Suprapubic skin (tissue), 4 donors: ENCODE results near the gene AGAP1. TPM values are rescaled to one million over a fixed set of nuclear protein-coding genes. Genes with fewer than 3 reads are reported as not detected.

Experiments used
- DNase-seq, 2 donors: peaks; one replicate each; pipeline ENCODE4 v3.0.0-alpha.2; 2019; ENCODE audit warnings: low spot score in 2 of 2
- H3K27ac ChIP-seq: fragments of 200-600 bp; sonication (generic); one replicate; pipeline ENCODE4 v1.5.1; 2019
- H3K27me3 ChIP-seq: fragments of 200-600 bp; sonication (generic); one replicate; pipeline ENCODE4 v1.5.1; 2019
- H3K36me3 ChIP-seq: fragments of 200-600 bp; sonication (generic); one replicate; pipeline ENCODE4 v1.5.1; 2019
- H3K4me1 ChIP-seq: fragments of 200-600 bp; sonication (generic); one replicate; pipeline ENCODE4 v1.5.1; 2019
- H3K4me3 ChIP-seq: fragments of 200-600 bp; sonication (generic); one replicate; pipeline ENCODE4 v1.5.1; 2019; ENCODE audit warnings: mild to moderate bottlenecking
- H3K9me3 ChIP-seq: fragments of 200-600 bp; sonication (generic); one replicate; pipeline ENCODE4 v1.5.1; 2019
- EP300 ChIP-seq: sonication (generic); formaldehyde crosslinking; IDR thresholded peaks from one replicate; pipeline ENCODE4 v1.6.1; 2017; ENCODE audit warnings: antibody characterized with exemption
- POLR2A ChIP-seq, 2 donors: fragments of 450-650 bp; IDR thresholded peaks; one replicate each; pipeline ENCODE4 v1.6.1; 2017; ENCODE audit warnings: antibody characterized with exemption in 2 of 2, mild to moderate bottlenecking in 2 of 2, moderate library complexity in 2 of 2
- POLR2AphosphoS5 ChIP-seq, 3 donors: sonication (generic); formaldehyde crosslinking; IDR thresholded peaks; one replicate each; pipeline ENCODE4 v1.6.1; 2017; ENCODE audit warnings: antibody characterized with exemption in 3 of 3
- WGBS: methylation state at CpG from one replicate; pipeline ENCODE4 v1.1.5; 2018; 5-methylcytosine and 5-hydroxymethylcytosine counted together
- total RNA-seq, 4 donors: library from RNA; depleted of rRNA; stranded (reverse); fragments of >200 nt; gene quantifications; one replicate each; pipeline ENCODE4 v1.1.0, GENCODE V29; 2016
- TF ChIP-seq, protein P1 (sequence below), 2 donors: fragments of 200-600 bp in 1 of 2; fragments of 450-650 bp in 1 of 2; sonication (generic) in 1 of 2; IDR thresholded peaks; one replicate each; pipeline ENCODE4 v1.5.1; 2016 to 2019; ENCODE audit warnings: antibody characterized with exemption in 2 of 2, mild to moderate bottlenecking in 1 of 2, moderate library complexity in 1 of 2

AGAP1 gene
- total RNA-seq, 4 donors from 2014 or later, result 14.1 to 30.7 (median 19.4) TPM

DNA sequence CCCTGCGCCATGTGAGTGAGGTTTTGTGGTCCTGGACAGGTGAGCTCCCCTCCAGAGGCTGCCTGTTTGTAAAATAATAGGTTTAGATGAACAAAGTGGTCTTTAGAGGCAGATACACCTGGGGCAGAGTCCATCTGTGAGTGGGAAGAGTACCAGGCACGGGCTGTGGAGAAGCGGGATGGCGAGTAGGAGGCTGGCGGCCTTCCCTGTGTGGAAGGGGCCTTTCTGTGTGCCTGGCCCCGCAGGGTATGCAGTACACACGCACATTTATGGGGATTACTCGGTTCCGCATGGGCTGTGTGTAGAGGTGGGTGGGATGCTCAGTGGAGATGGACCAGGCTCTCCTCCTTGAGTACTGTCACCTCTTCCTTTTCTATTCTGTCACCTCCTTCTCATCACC, 64.1 kb downstream of the AGAP1 start:
- peak in 1 of 2 donors; percentile 32 for DNase-seq
- H3K27me3 ChIP-seq, result no peaks in the 10 kb centered on the region
- no peak overlapping the region for H3K4me3 ChIP-seq
- no peaks in the 10 kb centered on the region for H3K9me3 ChIP-seq
- TF ChIP-seq POLR2AphosphoS5 (IDR thresholded peaks at IDR 0.05) (no peak), POLR2A (IDR thresholded peaks at IDR 0.05) (no peak), EP300 (no peak)
- TF ChIP-seq, protein P1, sequence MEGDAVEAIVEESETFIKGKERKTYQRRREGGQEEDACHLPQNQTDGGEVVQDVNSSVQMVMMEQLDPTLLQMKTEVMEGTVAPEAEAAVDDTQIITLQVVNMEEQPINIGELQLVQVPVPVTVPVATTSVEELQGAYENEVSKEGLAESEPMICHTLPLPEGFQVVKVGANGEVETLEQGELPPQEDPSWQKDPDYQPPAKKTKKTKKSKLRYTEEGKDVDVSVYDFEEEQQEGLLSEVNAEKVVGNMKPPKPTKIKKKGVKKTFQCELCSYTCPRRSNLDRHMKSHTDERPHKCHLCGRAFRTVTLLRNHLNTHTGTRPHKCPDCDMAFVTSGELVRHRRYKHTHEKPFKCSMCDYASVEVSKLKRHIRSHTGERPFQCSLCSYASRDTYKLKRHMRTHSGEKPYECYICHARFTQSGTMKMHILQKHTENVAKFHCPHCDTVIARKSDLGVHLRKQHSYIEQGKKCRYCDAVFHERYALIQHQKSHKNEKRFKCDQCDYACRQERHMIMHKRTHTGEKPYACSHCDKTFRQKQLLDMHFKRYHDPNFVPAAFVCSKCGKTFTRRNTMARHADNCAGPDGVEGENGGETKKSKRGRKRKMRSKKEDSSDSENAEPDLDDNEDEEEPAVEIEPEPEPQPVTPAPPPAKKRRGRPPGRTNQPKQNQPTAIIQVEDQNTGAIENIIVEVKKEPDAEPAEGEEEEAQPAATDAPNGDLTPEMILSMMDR (IDR thresholded peaks at IDR 0.05), result no peak
- 98% methylated on average over 8 of the region's 9 CpGs for WGBS
- H3K36me3 ChIP-seq, result no peaks in the 10 kb centered on the region
- H3K4me1 ChIP-seq, result peaks cover 4% of the 10 kb centered on the region
- no peak overlapping the region for H3K27ac ChIP-seq

DNA sequence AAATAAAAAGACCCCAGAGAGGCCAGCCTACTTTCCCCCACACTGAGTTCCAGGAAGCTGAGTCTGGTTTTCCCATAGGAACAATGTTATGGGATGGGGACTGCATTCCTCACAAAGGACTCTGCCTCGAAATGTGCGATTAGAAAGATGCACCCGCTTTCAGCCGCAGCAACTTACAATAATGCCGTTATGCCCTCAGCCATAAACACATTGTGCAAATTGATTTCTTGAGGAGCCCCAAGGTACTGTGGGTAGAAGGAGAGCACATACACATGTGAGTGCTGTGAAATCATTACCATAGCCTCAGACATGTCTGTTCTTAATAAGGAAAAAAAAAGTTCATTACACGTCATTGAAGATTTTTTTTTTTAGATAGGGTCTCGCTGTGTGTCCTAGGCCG, 64.7 kb downstream of the AGAP1 start:
- Histone ChIP-seq H3K27me3 (no peaks in the 10 kb centered on the region), H3K36me3 (no peaks in the 10 kb centered on the region), H3K4me3 (no peak overlapping the region), H3K9me3 (no peaks in the 10 kb centered on the region), H3K4me1 (no peaks in the 10 kb centered on the region), H3K27ac (no peak overlapping the region)
- 91% methylated on average over 8 of the region's 8 CpGs for WGBS
- no peak for DNase-seq
- TF ChIP-seq, protein P1 (IDR thresholded peaks at IDR 0.05), result no peak
- TF ChIP-seq POLR2AphosphoS5 (IDR thresholded peaks at IDR 0.05) (no peak), EP300 (no peak), POLR2A (IDR thresholded peaks at IDR 0.05) (no peak)

DNA sequence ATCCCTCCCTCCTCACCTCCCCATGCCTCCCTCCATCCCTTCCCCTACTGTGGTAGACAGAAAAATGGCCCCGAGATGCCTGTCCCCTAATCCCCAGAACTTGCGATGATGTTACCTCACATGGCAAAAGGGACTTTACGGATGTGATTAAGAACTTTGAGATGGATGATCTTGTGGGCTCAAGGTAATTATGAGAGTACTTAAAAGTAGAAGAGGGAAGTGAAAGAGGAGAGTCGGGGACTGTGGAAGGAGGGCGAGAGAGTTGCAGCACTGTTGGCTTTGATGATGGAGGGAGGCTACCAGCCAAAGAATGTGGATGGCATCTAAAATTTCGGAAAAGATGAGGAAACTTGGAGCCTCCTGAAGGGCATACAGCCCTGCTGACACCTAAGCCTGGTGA, 66.5 kb downstream of the AGAP1 start:
- no peak overlapping the region for H3K4me3 ChIP-seq
- no peaks in the 10 kb centered on the region for H3K9me3 ChIP-seq
- H3K27ac ChIP-seq, result no peak overlapping the region
- H3K4me1 ChIP-seq, result no peaks in the 10 kb centered on the region
- TF ChIP-seq POLR2AphosphoS5 (IDR thresholded peaks at IDR 0.05), result no peak
- no peak for TF ChIP-seq EP300
- H3K36me3 ChIP-seq, result no peaks in the 10 kb centered on the region
- DNase-seq, result no peak
- WGBS, result 92% methylated on average over 6 of the region's 6 CpGs
- H3K27me3 ChIP-seq, result no peaks in the 10 kb centered on the region

DNA sequence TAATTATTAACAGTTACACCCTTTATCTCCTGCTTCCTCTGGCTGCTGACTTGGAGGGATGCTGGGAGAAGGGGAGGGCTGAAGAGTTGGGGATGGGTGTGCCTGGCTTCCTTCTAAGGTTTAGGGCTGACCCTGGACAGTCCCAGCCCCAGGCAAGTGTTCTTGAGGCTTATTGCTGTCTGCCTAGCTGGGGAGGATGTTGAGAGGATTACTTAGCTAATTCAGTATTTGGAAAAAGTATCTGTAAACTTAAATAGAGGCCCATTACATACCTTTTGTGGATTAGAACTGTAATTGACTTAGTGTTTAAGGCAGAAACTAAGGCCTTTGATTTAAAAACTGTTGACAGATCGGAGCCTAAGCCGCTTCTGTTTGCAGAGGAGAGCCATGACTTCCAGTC, 67.6 kb downstream of the AGAP1 start:
- DNase-seq, result no peak
- H3K4me3 ChIP-seq, result no peak overlapping the region
- H3K4me1 ChIP-seq, result no peaks in the 10 kb centered on the region
- no peaks in the 10 kb centered on the region for H3K27me3 ChIP-seq
- H3K27ac ChIP-seq, result no peak overlapping the region
- no peaks in the 10 kb centered on the region for H3K36me3 ChIP-seq
- H3K9me3 ChIP-seq, result no peaks in the 10 kb centered on the region
- no peak for TF ChIP-seq POLR2AphosphoS5 (IDR thresholded peaks at IDR 0.05)
- 89% methylated on average over 2 of the region's 2 CpGs for whole genome bisulfite sequencing

DNA sequence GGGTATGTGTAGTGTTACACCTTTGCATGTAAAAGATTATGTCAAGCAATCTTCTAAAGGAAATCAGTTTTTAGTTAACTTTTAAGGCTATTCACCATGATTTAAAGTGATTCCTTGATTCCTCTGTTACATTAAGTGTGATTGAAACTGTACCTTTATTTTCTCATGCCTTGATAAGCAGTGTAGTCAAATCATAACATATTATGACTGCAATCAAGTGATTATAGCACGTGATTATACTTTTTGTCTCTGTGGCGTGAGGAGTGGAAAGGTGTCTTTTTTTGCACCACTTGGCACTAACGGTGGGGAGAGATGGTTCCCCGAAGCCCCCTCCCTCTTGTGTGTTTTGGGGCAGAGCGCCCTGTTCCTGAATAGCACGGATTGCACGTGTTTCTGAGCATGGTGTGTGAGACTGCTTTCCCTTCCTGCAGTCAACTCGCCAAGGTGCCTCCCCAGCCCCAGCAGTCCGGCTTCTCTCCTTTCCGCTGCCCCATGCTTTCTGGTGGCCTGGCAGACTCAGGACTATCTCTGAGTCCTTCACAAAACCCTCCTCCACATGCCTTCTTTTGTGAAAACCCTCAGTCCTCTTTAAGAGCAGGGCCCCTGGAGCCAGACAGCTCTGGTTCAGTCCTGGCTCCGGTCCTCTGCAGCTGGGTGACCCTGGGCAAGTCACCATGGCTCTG, 68.4 kb downstream of the AGAP1 start:
- no peak overlapping the region for H3K4me3 ChIP-seq
- no peak for DNase-seq
- TF ChIP-seq, protein P1 (IDR thresholded peaks at IDR 0.05), result no peak
- TF ChIP-seq EP300 (no peak), POLR2A (IDR thresholded peaks at IDR 0.05) (no peak), POLR2AphosphoS5 (IDR thresholded peaks at IDR 0.05) (no peak)
- H3K27ac ChIP-seq, result no peak overlapping the region
- H3K9me3 ChIP-seq, result no peaks in the 10 kb centered on the region
- no peaks in the 10 kb centered on the region for H3K36me3 ChIP-seq
- H3K27me3 ChIP-seq, result no peaks in the 10 kb centered on the region
- 83% methylated on average over 11 of the region's 11 CpGs for WGBS
- no peaks in the 10 kb centered on the region for H3K4me1 ChIP-seq

DNA sequence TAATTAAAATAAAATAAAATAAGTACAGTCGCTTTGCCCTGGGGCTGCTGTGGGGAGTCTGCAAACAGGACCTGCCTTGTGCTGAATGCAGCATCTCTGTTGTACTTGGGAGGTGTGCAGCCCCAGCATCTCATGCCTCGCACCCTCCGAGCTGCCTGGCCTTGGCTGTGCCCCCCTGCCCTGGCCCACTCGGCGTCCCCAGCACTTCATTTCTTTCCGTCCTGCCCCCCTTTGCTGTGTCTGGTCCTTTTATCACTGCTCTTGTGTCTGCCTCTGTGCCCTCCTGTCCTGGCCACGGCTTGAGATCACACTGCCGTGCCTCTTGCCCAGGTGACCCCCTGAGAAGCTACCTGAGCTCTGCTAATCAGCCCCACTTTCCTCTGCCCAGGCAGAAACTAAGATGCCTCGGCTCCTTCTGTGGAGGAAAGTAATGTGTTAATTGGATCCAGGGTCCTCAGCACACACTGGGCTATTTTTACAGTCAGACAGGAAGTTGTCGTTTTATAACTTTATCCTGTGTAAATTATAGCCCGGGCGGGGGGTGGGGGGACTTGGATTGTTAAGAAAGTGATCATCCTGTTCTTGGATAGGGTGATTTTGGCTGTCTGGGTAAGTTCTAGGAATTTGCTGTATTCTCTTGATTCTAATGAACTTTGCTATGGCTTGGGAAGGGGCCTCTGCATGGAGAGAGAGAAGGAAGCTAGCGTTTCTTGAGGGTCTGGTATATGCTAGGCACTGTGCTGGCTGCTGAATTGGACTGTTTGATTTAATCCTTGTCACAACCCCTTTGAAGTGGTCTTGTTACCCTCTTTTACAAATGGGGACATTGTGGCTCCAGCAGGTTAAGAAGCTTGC, 69.4 kb downstream of the AGAP1 start:
- no peak overlapping the region for H3K4me3 ChIP-seq
- no peak for DNase-seq
- no peak overlapping the region for H3K27ac ChIP-seq
- no peaks in the 10 kb centered on the region for H3K4me1 ChIP-seq
- no peaks in the 10 kb centered on the region for H3K36me3 ChIP-seq
- TF ChIP-seq POLR2A (IDR thresholded peaks at IDR 0.05), result no peak
- TF ChIP-seq, protein P1 (IDR thresholded peaks at IDR 0.05), result no peak
- no peak for TF ChIP-seq POLR2AphosphoS5 (IDR thresholded peaks at IDR 0.05)
- no peak for TF ChIP-seq EP300
- WGBS, result 70% methylated on average over 13 of the region's 13 CpGs
- no peaks in the 10 kb centered on the region for H3K27me3 ChIP-seq
- H3K9me3 ChIP-seq, result no peaks in the 10 kb centered on the region
